Sciatic nerve (tissue), 2 donors: Measurements from ENCODE around the gene FYCO1. TPM values are rescaled to one million over a fixed set of nuclear protein-coding genes. Genes with fewer than 3 reads are reported as not detected.

Source experiments
- ATAC-seq: fragments of 200-7000 bp; cut with Tn5 transposase; one replicate; pipeline ENCODE4 v1.9.1; 2020; ENCODE audit warnings: mild to moderate bottlenecking, moderate library complexity
- DNase-seq: peaks from one replicate; pipeline ENCODE4 v3.0.0-alpha.2; 2020; ENCODE audit warnings: low spot score
- intact Hi-C: fragments of 100-400 bp; cut with DNase I; formaldehyde crosslinking; loops from one replicate; pipeline ENCODE4 v1.14.2; 2022
- total RNA-seq: library from RNA; stranded (reverse); fragmentation: NEBNext Ultra II Directional; extraction: Animal tissue kit (Norgen Biotek cat#: 25700); gene quantifications from one replicate; pipeline ENCODE4 v1.2.1, GENCODE V29; 2021
- donor health status: DM: no; HTN: no; CAD: no.
- donor health status: DM: no; HTN: no; CAD: no.

The FYCO1 gene
- total RNA-seq, 1 donor from 2014 or later, result 60.6 TPM

- DNase-seq (peak; percentile 41), ATAC-seq (no peak)
- intact Hi-C loops, result loop anchor here (2.0 to 5.0 kb wide), 2 partner anchors 141 to 175 kb away; no protein-coding TSS in a partner anchor
Observed at GRCh38 chr3:45937206-45938042, 58.2 kb downstream of the FYCO1 start.

GRCh38 chr3:45936261-45936660 is 59.4 kb downstream of the FYCO1 start:
- intact Hi-C loops, result loop anchor here (5.0 kb wide), 1 partner anchor 174 kb away; no protein-coding TSS in a partner anchor
- no peak for DNase-seq
- no peak for ATAC-seq

GRCh38 chr3:45933591-45933990 is 62.0 kb downstream of the FYCO1 start:
- DNase-seq (no peak), ATAC-seq (no peak)
- intact Hi-C loops, result no loop called here

- intact Hi-C loops, result no loop called here
- DNase-seq, result peak; percentile 35
- no peak for ATAC-seq
Observed at GRCh38 chr3:45932112-45932511, 63.5 kb downstream of the FYCO1 start.

GRCh38 chr3:45931496-45931895 is 64.1 kb downstream of the FYCO1 start:
- DNase-seq (peak; percentile 7), ATAC-seq (no peak)
- intact Hi-C loops, result no loop called here

- DNase-seq (peak; percentile 61), ATAC-seq (peak; percentile 75)
- intact Hi-C loops, result no loop called here
Observed at GRCh38 chr3:45929042-45929679, 66.5 kb downstream of the FYCO1 start.

GRCh38 chr3:45927881-45928280 is 67.7 kb downstream of the FYCO1 start:
- intact Hi-C loops, result no loop called here
- DNase-seq, result no peak
- no peak for ATAC-seq

- DNase-seq (no peak), ATAC-seq (no peak)
- intact Hi-C loops, result no loop called here
Observed at GRCh38 chr3:45923755-45924154, 71.9 kb downstream of the FYCO1 start.

GRCh38 chr3:45922950-45923590 is 72.6 kb downstream of the FYCO1 start:
- DNase-seq, result no peak
- intact Hi-C loops, result no loop called here
- no peak for ATAC-seq

GRCh38 chr3:45922039-45922326 is 73.6 kb downstream of the FYCO1 start:
- intact Hi-C loops, result no loop called here
- ATAC-seq (peak; percentile 12), DNase-seq (no peak)

- intact Hi-C loops, result no loop called here
- no peak for ATAC-seq
Observed at GRCh38 chr3:45921158-45922038, 74.2 kb downstream of the FYCO1 start.

GRCh38 chr3:45917146-45917898 is 78.3 kb downstream of the FYCO1 start:
- intact Hi-C loops, result no loop called here
- DNase-seq (no peak), ATAC-seq (no peak)

More at GRCh38 chr3:45921158-45922038, 74.2 kb downstream of the FYCO1 start:
- DNase-seq, result no peak

GRCh38 chr3:45915518-45916231 is 79.9 kb downstream of the FYCO1 start:
- ATAC-seq (peak; percentile 46), DNase-seq (no peak)
- intact Hi-C loops, result no loop called here

GRCh38 chr3:45915059-45915439 is 80.6 kb downstream of the FYCO1 start:
- ATAC-seq (no peak), DNase-seq (no peak)
- intact Hi-C loops, result no loop called here

- intact Hi-C loops, result no loop called here
- DNase-seq, result no peak
Observed at GRCh38 chr3:45914362-45915058, 81.1 kb downstream of the FYCO1 start.

GRCh38 chr3:45912435-45912834 is 83.2 kb downstream of the FYCO1 start:
- no peak for ATAC-seq
- intact Hi-C loops, result no loop called here
- DNase-seq, result no peak

More at GRCh38 chr3:45914362-45915058, 81.1 kb downstream of the FYCO1 start:
- no peak for ATAC-seq

GRCh38 chr3:45911511-45912226 is 84.0 kb downstream of the FYCO1 start:
- intact Hi-C loops, result no loop called here
- DNase-seq, result no peak
- no peak for ATAC-seq
